HEK293 (cell line): ENCODE results near the gene TPP1.

Source experiments
- CTCF ChIA-PET: fragments of 350-600 bp; formaldehyde crosslinking; extraction: SDS; loops from one replicate; lab custom pipeline; 2021; ENCODE audit warnings: antibody characterized with exemption; lab: Yijun Ruan, JAX
- POLR2A ChIA-PET: fragments of 300-600 bp; formaldehyde crosslinking; extraction: SDS; loops from one replicate; lab custom pipeline; 2020; ENCODE audit warnings: antibody characterized with exemption, inconsistent platforms; lab: Yijun Ruan, JAX
- H3K27ac ChIP-seq: fragments of 200-500 bp; sonication (Bioruptor generic); 2 replicates; pipeline ENCODE4 v1.5.1; 2014; ENCODE audit warnings: low read depth, low read length, control low read depth, inconsistent platforms; ENCODE audit errors: extremely low read depth
- H3K36me3 ChIP-seq, 2 experiments: fragments of 200-500 bp in 1 of 2; sonication (Bioruptor generic) in 1 of 2; 1 replicate in 1 of 2; 2 replicates in 1 of 2; pipeline ENCODE4 v1.5.1; 2014 to 2017; ENCODE audit warnings: inconsistent platforms in 2 of 2, low read length in 2 of 2; ENCODE audit not compliant: control insufficient read depth in 2 of 2, insufficient read depth in 1 of 2
- H3K4me1 ChIP-seq: fragments of 200-500 bp; sonication (Bioruptor generic); 2 replicates; pipeline ENCODE4 v1.5.1; 2014; ENCODE audit warnings: mild to moderate bottlenecking, low read length, inconsistent platforms; ENCODE audit not compliant: control insufficient read depth, insufficient read depth
- H3K4me3 ChIP-seq: 2 replicates; pipeline ENCODE4 v1.5.1; 2011; ENCODE audit warnings: low read depth, mild to moderate bottlenecking, control low read depth, low read length, moderate library complexity
- H3K9me3 ChIP-seq: fragments of 200-500 bp; sonication (Bioruptor generic); 2 replicates; pipeline ENCODE4 v1.5.1; 2014; ENCODE audit warnings: low read depth, low read length, inconsistent platforms; ENCODE audit not compliant: control insufficient read depth, insufficient read depth
- BCL11A ChIP-seq: fragments of 450-650 bp; formaldehyde crosslinking; IDR thresholded peaks from 2 replicates; pipeline ENCODE4 v1.5.1; 2016; ENCODE audit warnings: low read depth, missing biosample characterization, missing genetic modification characterization
- GLIS2 ChIP-seq: fragments of 450-650 bp; formaldehyde crosslinking; IDR thresholded peaks from 2 replicates; pipeline ENCODE4 v1.5.1; 2016; ENCODE audit warnings: missing biosample characterization, missing genetic modification characterization
- HOXA7 ChIP-seq: sonication (generic); formaldehyde crosslinking; IDR thresholded peaks from 2 replicates; pipeline ENCODE4 v1.8.1; 2022; ENCODE audit warnings: missing genetic modification reagents, borderline replicate concordance
- KLF9 ChIP-seq: fragments of 450-650 bp; formaldehyde crosslinking; IDR thresholded peaks from 2 replicates; pipeline ENCODE4 v1.5.1; 2016; ENCODE audit warnings: missing biosample characterization, missing genetic modification characterization, low read depth
- TRIM28 ChIP-seq: IDR thresholded peaks from 2 replicates; pipeline ENCODE4 v1.6.1; 2011; ENCODE audit warnings: low read length, control low read depth, borderline replicate concordance
- ZBTB7A ChIP-seq: fragments of 450-650 bp; formaldehyde crosslinking; IDR thresholded peaks from 2 replicates; pipeline ENCODE4 v1.5.1; 2016; ENCODE audit warnings: low read depth, missing biosample characterization, missing genetic modification characterization
- ZFP3 ChIP-seq: fragments of 450-650 bp; formaldehyde crosslinking; IDR thresholded peaks from 2 replicates; pipeline ENCODE4 v1.5.1; 2016; ENCODE audit warnings: low read depth, missing biosample characterization, missing genetic modification characterization
- ZFP41 ChIP-seq: fragments of 450-650 bp; formaldehyde crosslinking; IDR thresholded peaks from 2 replicates; pipeline ENCODE4 v1.5.1; 2016; ENCODE audit warnings: missing biosample characterization, missing genetic modification characterization, borderline replicate concordance
- ZNF10 ChIP-seq: fragments of 450-650 bp; formaldehyde crosslinking; IDR thresholded peaks from 2 replicates; pipeline ENCODE4 v1.5.1; 2017; ENCODE audit warnings: missing biosample characterization, missing genetic modification characterization
- ZNF239 ChIP-seq: fragments of 450-650 bp; formaldehyde crosslinking; IDR thresholded peaks from 2 replicates; pipeline ENCODE4 v1.5.1; 2016; ENCODE audit warnings: missing biosample characterization, missing genetic modification characterization
- ZNF248 ChIP-seq: fragments of 450-650 bp; formaldehyde crosslinking; IDR thresholded peaks from 2 replicates; pipeline ENCODE4 v1.5.1; 2017; ENCODE audit warnings: missing biosample characterization, missing genetic modification characterization
- ZNF350 ChIP-seq: fragments of 450-650 bp; formaldehyde crosslinking; IDR thresholded peaks from 2 replicates; pipeline ENCODE4 v1.5.0; 2017; ENCODE audit warnings: missing biosample characterization, mild to moderate bottlenecking, missing genetic modification characterization
- ZNF394 ChIP-seq: fragments of 450-650 bp; formaldehyde crosslinking; IDR thresholded peaks from 2 replicates; pipeline ENCODE4 v1.5.1; 2016; ENCODE audit warnings: missing biosample characterization, missing genetic modification characterization, mild to moderate bottlenecking, moderate library complexity, borderline replicate concordance
- ZNF416 ChIP-seq: fragments of 450-650 bp; formaldehyde crosslinking; IDR thresholded peaks from 2 replicates; pipeline ENCODE4 v1.5.1; 2016; ENCODE audit warnings: missing biosample characterization, missing genetic modification characterization
- ZNF521 ChIP-seq: fragments of 450-650 bp; formaldehyde crosslinking; IDR thresholded peaks from 2 replicates; pipeline ENCODE4 v1.5.1; 2017; ENCODE audit warnings: missing biosample characterization, mild to moderate bottlenecking, missing genetic modification characterization
- ZNF529 ChIP-seq: fragments of 450-650 bp; formaldehyde crosslinking; IDR thresholded peaks from 2 replicates; pipeline ENCODE4 v1.5.1; 2017; ENCODE audit warnings: missing genetic modification characterization, missing biosample characterization; ENCODE audit not compliant: insufficient replicate concordance
- ZNF558 ChIP-seq: fragments of 450-650 bp; formaldehyde crosslinking; IDR thresholded peaks from 2 replicates; pipeline ENCODE4 v1.5.1; 2016; ENCODE audit warnings: missing biosample characterization, missing genetic modification characterization
- ZNF596 ChIP-seq: fragments of 450-650 bp; IDR thresholded peaks from 2 replicates; pipeline ENCODE4 v1.5.0; 2018; ENCODE audit warnings: missing biosample characterization, mild to moderate bottlenecking, missing genetic modification characterization, moderate library complexity
- ZNF621 ChIP-seq: fragments of 450-650 bp; formaldehyde crosslinking; IDR thresholded peaks from 2 replicates; pipeline ENCODE4 v1.5.1; 2017; ENCODE audit warnings: missing biosample characterization, missing genetic modification characterization
- ZNF629 ChIP-seq: fragments of 450-650 bp; formaldehyde crosslinking; IDR thresholded peaks from 2 replicates; pipeline ENCODE4 v1.5.1; 2017; ENCODE audit warnings: missing biosample characterization, missing genetic modification characterization
- ZNF677 ChIP-seq: fragments of 450-650 bp; IDR thresholded peaks from 2 replicates; pipeline ENCODE4 v1.5.0; 2018; ENCODE audit warnings: missing biosample characterization, mild to moderate bottlenecking, missing genetic modification characterization, moderate library complexity
- ZNF707 ChIP-seq: fragments of 450-650 bp; formaldehyde crosslinking; IDR thresholded peaks from 2 replicates; pipeline ENCODE4 v1.5.1; 2016; ENCODE audit warnings: missing biosample characterization, missing genetic modification characterization
- ZNF791 ChIP-seq: fragments of 450-650 bp; formaldehyde crosslinking; IDR thresholded peaks from 2 replicates; pipeline ENCODE4 v1.5.1; 2016; ENCODE audit warnings: missing biosample characterization, missing genetic modification characterization
- ZSCAN16 ChIP-seq: fragments of 450-650 bp; formaldehyde crosslinking; IDR thresholded peaks from 2 replicates; pipeline ENCODE4 v1.5.1; 2016; ENCODE audit warnings: missing biosample characterization, missing genetic modification characterization
- TF ChIP-seq, protein P1 (sequence below): fragments of 450-650 bp; formaldehyde crosslinking; IDR thresholded peaks from 2 replicates; pipeline ENCODE4 v1.5.1; 2016; ENCODE audit warnings: missing biosample characterization, missing genetic modification characterization
- TF ChIP-seq, protein P2 (sequence below): fragments of 450-650 bp; formaldehyde crosslinking; IDR thresholded peaks from 2 replicates; pipeline ENCODE4 v1.5.1; 2017; ENCODE audit warnings: missing biosample characterization, missing genetic modification characterization
- TF ChIP-seq, protein P3 (sequence below): fragments of 450-650 bp; formaldehyde crosslinking; IDR thresholded peaks from 2 replicates; pipeline ENCODE4 v1.5.1; 2017; ENCODE audit warnings: missing biosample characterization, missing genetic modification characterization
- TF ChIP-seq, protein P4 (sequence below): sonication (generic); formaldehyde crosslinking; IDR thresholded peaks from 2 replicates; pipeline ENCODE4 v1.8.1; 2022; ENCODE audit warnings: mild to moderate bottlenecking, moderate library complexity, missing genetic modification reagents

The TPP1 gene

DNA sequence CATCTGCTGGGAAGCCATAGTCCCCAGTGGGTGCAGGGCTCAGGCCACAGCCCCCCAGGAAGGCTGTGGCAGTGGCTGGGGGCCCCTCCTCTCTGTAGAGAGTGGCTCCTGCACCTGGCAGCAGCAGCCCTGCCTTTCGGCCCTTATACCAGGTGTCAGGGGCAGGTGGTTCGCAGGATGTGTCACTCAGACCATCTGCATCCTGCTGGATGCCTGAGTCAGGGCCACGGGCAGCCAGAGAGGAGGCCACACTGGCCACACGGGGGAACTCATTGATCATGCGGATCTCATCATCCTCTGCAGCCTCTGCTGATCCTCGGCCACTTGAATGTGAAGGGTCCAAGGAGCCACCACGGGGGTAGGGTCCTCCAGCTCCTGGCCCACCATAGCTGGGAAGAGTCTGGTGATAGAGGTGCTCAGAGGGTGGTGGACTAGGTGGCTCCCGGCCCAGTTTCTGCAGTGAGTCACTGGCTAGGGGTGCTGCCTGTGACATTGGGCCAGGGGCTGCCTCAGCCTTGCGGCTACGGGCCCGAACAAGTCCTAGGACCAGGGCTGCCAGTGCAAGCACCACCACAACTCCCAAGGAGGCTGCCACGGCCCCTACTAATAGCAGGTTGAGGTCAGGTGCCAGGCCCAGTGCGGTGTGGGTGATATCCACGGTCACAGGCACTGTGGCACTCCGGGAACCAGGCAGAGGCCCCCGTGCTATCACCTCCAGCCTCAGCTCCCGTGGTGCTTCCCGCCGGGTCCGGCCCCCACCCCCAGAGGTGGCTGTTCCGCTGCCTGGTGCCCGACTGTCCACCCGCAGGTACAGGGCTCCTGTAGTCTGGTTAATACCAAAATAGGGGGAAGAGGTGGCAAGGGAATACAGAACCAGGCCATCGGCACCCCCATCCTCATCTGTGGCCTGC, 3.3 kb upstream of the TPP1 start:
- ChIA-PET CTCF (interaction anchor here (1.1 kb wide), 1 partner anchor 9 kb away, joined by 5 read pairs; no protein-coding TSS in a partner anchor), POLR2A (interaction anchor here (1.0 to 1.9 kb wide), 3 partner anchors 11 to 20 kb away, joined by 3 to 8 read pairs (median 3); partner anchors contain the start of genes ILK and TAF10)
- no peak overlapping the region for H3K4me3 ChIP-seq
- no peaks in the 10 kb centered on the region for H3K9me3 ChIP-seq
- H3K36me3 ChIP-seq = peaks cover 0 to 16% of the 10 kb centered on the region in 2 experiments; a peak in 1 of 3 replicates
- 0 out of 2 replicates have a peak, but pooled peaks cover 4% of the 10 kb centered on the region for H3K4me1 ChIP-seq
- no peak overlapping the region for H3K27ac ChIP-seq
- TF ChIP-seq, protein P1, sequence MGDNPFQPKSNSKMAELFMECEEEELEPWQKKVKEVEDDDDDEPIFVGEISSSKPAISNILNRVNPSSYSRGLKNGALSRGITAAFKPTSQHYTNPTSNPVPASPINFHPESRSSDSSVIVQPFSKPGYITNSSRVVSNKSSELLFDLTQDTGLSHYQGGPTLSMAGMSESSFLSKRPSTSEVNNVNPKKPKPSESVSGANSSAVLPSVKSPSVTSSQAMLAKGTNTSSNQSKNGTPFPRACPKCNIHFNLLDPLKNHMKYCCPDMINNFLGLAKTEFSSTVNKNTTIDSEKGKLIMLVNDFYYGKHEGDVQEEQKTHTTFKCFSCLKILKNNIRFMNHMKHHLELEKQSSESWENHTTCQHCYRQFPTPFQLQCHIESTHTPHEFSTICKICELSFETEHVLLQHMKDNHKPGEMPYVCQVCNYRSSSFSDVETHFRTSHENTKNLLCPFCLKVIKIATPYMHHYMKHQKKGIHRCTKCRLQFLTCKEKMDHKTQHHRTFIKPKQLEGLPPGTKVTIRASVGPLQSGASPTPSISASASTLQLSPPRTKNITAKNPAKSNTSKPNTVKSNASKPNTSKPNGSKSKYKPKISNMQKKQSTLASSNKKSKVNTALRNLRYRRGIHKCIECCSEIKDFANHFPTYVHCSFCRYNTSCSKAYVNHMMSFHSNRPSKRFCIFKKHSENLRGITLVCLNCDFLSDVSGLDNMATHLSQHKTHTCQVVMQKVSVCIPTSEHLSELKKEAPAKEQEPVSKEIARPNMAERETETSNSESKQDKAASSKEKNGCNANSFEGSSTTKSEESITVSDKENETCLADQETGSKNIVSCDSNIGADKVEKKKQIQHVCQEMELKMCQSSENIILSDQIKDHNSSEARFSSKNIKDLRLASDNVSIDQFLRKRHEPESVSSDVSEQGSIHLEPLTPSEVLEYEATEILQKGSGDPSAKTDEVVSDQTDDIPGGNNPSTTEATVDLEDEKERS (tag by site-specific recombination) = no peak
- TF ChIP-seq GLIS2 (tag by site-specific recombination) = no peak
- TF ChIP-seq ZNF10 (tag by site-specific recombination) = no peak
- TF ChIP-seq BCL11A = no peak
- TF ChIP-seq ZFP41 (tag by site-specific recombination) = no peak
- TF ChIP-seq, protein P2, sequence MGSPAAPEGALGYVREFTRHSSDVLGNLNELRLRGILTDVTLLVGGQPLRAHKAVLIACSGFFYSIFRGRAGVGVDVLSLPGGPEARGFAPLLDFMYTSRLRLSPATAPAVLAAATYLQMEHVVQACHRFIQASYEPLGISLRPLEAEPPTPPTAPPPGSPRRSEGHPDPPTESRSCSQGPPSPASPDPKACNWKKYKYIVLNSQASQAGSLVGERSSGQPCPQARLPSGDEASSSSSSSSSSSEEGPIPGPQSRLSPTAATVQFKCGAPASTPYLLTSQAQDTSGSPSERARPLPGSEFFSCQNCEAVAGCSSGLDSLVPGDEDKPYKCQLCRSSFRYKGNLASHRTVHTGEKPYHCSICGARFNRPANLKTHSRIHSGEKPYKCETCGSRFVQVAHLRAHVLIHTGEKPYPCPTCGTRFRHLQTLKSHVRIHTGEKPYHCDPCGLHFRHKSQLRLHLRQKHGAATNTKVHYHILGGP (tag by site-specific recombination) = no peak
- no peak for TF ChIP-seq ZNF529 (tag by site-specific recombination)
- no peak for TF ChIP-seq ZNF596 (tag by site-specific recombination)
- no peak for TF ChIP-seq ZNF350 (tag by site-specific recombination)
- TF ChIP-seq ZNF239 (tag by site-specific recombination) = no peak
- no peak for TF ChIP-seq HOXA7 (CRISPR knock-in tag)
- TF ChIP-seq TRIM28 = no peak
- no peak for TF ChIP-seq ZBTB7A
- no peak for TF ChIP-seq ZNF677 (tag by site-specific recombination)
- no peak for TF ChIP-seq ZNF248 (tag by site-specific recombination)

- H3K9me3 ChIP-seq = no peaks in the 10 kb centered on the region
- H3K4me1 ChIP-seq = 0 out of 2 replicates have a peak, but pooled peaks cover 4% of the 10 kb centered on the region
- CTCF ChIA-PET = interaction anchor here (0.6 to 1.1 kb wide), 2 partner anchors 10 to 65 kb away, joined by 3 to 5 read pairs; no protein-coding TSS in a partner anchor
- H3K4me3 ChIP-seq = no peak overlapping the region
- H3K27ac ChIP-seq = no peak overlapping the region
- peaks cover 0 to 22% of the 10 kb centered on the region in 2 experiments; a peak in 1 of 3 replicates for H3K36me3 ChIP-seq
- POLR2A ChIA-PET = interaction anchor here (1.0 to 1.9 kb wide), 3 partner anchors 10 to 19 kb away, joined by 3 to 8 read pairs (median 3); partner anchors contain the start of genes ILK and TAF10
- TF ChIP-seq ZNF621 (tag by site-specific recombination) (no peak), ZNF791 (tag by site-specific recombination) (no peak), ZNF629 (tag by site-specific recombination) (no peak), ZNF416 (tag by site-specific recombination) (no peak), ZNF521 (tag by site-specific recombination) (no peak), ZNF394 (tag by site-specific recombination) (no peak), TRIM28 (no peak), KLF9 (tag by site-specific recombination) (no peak), ZFP3 (tag by site-specific recombination) (no peak), ZNF707 (no peak), ZSCAN16 (tag by site-specific recombination) (no peak), ZNF558 (tag by site-specific recombination) (no peak)
- TF ChIP-seq, protein P3, sequence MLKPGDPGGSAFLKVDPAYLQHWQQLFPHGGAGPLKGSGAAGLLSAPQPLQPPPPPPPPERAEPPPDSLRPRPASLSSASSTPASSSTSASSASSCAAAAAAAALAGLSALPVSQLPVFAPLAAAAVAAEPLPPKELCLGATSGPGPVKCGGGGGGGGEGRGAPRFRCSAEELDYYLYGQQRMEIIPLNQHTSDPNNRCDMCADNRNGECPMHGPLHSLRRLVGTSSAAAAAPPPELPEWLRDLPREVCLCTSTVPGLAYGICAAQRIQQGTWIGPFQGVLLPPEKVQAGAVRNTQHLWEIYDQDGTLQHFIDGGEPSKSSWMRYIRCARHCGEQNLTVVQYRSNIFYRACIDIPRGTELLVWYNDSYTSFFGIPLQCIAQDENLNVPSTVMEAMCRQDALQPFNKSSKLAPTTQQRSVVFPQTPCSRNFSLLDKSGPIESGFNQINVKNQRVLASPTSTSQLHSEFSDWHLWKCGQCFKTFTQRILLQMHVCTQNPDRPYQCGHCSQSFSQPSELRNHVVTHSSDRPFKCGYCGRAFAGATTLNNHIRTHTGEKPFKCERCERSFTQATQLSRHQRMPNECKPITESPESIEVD (tag by site-specific recombination) = no peak
- TF ChIP-seq, protein P4, sequence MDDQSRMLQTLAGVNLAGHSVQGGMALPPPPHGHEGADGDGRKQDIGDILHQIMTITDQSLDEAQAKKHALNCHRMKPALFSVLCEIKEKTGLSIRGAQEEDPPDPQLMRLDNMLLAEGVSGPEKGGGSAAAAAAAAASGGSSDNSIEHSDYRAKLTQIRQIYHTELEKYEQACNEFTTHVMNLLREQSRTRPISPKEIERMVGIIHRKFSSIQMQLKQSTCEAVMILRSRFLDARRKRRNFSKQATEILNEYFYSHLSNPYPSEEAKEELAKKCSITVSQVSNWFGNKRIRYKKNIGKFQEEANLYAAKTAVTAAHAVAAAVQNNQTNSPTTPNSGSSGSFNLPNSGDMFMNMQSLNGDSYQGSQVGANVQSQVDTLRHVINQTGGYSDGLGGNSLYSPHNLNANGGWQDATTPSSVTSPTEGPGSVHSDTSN (CRISPR knock-in tag) = no peak
Observed at GRCh38 chr11:6621711-6622211, 2.5 kb upstream of the TPP1 start.
